Vagina (tissue), 2 donors: ENCODE measurements around the gene SEMA5B.

Experiments
- POLR2A ChIP-seq, 2 donors: fragments of 450-650 bp; IDR thresholded peaks; one replicate each; pipeline ENCODE4 v1.6.1; 2017; ENCODE audit warnings: antibody characterized with exemption in 2 of 2, mild to moderate bottlenecking in 2 of 2, moderate library complexity in 2 of 2
- TF ChIP-seq, protein P1 (sequence below), 3 experiments: fragments of 450-650 bp in 2 of 3; fragments of 200-600 bp in 1 of 3; sonication (generic) in 1 of 3; IDR thresholded peaks; one replicate each; pipeline ENCODE4 v1.5.1; 2017 to 2019; ENCODE audit warnings: antibody characterized with exemption in 3 of 3, mild to moderate bottlenecking in 2 of 3, moderate library complexity in 2 of 3

DNA sequence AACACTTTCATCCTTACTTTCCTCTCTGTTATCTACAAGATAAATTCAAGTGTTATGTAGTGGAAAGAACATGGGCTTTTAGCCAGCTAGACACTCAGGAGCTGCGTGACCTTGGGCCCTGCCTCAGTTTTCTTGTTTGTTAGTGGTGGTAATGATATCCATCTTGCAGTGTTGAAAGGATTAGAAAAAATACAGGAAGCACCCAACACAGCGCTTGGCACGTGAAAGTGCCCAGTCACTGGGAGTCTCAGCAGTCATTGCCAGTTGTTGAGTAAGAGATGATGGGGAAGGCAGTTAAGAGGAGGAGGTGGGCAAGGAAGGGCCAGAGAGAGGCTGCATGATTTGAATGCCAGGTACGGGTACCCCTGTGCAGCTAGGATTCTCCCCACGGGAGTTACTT lies 44.6 kb upstream of the SEMA5B start:
- TF ChIP-seq, protein P1, sequence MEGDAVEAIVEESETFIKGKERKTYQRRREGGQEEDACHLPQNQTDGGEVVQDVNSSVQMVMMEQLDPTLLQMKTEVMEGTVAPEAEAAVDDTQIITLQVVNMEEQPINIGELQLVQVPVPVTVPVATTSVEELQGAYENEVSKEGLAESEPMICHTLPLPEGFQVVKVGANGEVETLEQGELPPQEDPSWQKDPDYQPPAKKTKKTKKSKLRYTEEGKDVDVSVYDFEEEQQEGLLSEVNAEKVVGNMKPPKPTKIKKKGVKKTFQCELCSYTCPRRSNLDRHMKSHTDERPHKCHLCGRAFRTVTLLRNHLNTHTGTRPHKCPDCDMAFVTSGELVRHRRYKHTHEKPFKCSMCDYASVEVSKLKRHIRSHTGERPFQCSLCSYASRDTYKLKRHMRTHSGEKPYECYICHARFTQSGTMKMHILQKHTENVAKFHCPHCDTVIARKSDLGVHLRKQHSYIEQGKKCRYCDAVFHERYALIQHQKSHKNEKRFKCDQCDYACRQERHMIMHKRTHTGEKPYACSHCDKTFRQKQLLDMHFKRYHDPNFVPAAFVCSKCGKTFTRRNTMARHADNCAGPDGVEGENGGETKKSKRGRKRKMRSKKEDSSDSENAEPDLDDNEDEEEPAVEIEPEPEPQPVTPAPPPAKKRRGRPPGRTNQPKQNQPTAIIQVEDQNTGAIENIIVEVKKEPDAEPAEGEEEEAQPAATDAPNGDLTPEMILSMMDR (IDR thresholded peaks at IDR 0.05) = no peak
- TF ChIP-seq POLR2A (IDR thresholded peaks at IDR 0.05) = no peak
